Measurements from ENCODE around the gene STK35.

- TF ChIP-seq CTCF (IDR thresholded peaks at IDR 0.05; ENCODE audit: poor library complexity, severe bottlenecking) (no peak), EZH2 (IDR thresholded peaks at IDR 0.05; ENCODE audit: borderline replicate concordance, insufficient read depth, low read length, poor library complexity, severe bottlenecking) (no peak), SMC3 (conservative IDR thresholded peaks at IDR 0.05; ENCODE audit: poor library complexity) (no peak), EP300 (conservative IDR thresholded peaks at IDR 0.05; ENCODE audit: poor library complexity, severe bottlenecking) (no peak)
These were observed 61.2 kb downstream of the STK35 start for GRCh38 chr20:2162823-2163166.

Data from neural cell (in vitro differentiated cells).